GM21515 (cell line): ENCODE measurements around the gene SEC61A1.

Experiments
- ATAC-seq: cut with Tn5 transposase; IDR thresholded peaks from one replicate; pipeline ENCODE4 v1.9.1; 2021; ENCODE audit not compliant: unreplicated experiment

Gene SEC61A1

GRCh38 chr3:128056258-128056657 lies 4.0 kb downstream of the SEC61A1 start:
- ATAC-seq = no peak

GRCh38 chr3:128060473-128061381 lies 8.5 kb downstream of the SEC61A1 start:
- ATAC-seq = no peak

DNA sequence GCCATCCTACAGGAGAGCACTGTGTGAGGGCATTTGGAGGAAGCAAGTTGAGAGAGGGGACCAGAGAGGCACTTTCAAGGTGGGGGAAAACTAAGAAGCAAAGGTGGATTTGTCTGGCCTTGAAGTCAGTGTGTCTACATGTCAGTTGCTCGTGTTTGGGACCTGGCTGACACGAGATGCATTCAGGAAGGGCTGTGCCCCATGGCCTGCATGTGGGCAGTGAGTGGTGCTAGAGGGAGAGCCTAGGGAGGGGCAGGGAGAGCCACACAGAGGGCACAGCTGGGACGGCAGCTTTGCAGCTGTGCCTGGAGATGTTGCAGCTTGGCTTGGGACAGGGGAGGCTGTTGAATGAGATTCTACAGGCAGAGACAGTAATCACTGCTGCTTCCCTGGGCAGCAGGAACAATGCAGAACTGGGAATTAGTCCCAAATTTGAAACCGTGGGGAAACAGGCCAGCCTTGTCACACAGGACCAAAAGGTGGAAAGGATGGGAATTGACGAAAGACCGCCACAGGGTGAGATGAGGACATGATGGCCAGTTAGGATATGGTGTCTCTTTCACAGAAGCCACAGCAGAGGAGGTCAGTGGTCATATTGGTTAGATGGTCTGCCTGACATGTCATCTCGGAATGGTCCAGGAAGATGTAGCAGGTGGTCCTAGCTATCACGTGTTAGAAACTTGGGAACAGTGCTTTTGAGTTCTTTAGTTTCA lies 10.0 kb downstream of the SEC61A1 start:
- no peak for ATAC-seq

DNA sequence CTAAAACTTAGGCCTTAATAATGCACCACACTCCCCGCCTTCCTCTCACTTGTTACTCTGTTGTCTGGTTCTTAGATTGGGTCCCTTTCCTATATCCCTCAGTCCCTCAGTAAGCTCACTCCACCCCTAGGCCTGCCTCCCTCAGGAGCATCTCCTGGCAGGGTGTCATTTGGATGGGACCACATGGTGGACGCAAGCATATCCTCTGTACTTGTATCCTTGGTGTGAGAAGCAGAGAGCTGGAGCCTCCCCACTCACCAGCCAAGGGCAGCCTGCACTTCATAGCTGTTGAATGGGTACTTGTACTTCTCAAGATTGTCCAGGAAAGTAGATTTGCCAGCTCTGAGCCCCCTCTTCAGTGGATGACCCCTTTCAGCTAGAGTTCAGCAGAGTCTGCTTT lies 11.6 kb downstream of the SEC61A1 start:
- ATAC-seq = no peak

GRCh38 chr3:128064962-128065361 lies 12.7 kb downstream of the SEC61A1 start:
- no peak for ATAC-seq

- ATAC-seq = no peak
Measured at GRCh38 chr3:128066114-128066513, 13.9 kb downstream of the SEC61A1 start.

- no peak for ATAC-seq
Measured at GRCh38 chr3:128066676-128067075, 14.4 kb downstream of the SEC61A1 start.

GRCh38 chr3:128067489-128067888 lies 15.3 kb downstream of the SEC61A1 start:
- ATAC-seq = no peak

DNA sequence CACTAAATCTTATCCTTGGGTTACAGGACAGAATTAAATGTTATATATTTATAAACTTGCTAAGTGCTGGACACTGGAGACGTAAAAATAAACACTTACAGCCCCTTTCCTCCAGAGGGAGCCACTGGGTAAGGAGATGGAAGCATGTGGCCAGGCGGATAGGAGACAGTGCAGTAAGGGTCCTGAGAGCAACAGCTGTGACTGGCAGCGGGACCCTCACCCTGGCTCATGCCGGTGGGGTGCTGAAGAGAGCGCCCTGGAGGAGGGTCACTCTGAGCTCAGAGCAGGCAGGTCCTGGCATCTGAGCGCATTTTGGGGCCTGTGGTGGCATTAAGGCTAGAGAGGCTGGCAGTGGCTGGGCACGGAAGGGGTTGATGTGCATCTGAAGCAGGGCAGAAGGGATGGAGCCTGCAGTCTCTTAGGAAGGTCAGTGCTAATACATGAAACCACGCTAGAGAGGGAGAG lies 16.0 kb downstream of the SEC61A1 start:
- ATAC-seq = no peak

GRCh38 chr3:128069271-128069670 lies 17.0 kb downstream of the SEC61A1 start:
- no peak for ATAC-seq

- ATAC-seq = no peak
Measured at GRCh38 chr3:128070898-128071591, 18.8 kb downstream of the SEC61A1 start.

- no peak for ATAC-seq
Measured at GRCh38 chr3:128071771-128072453, 19.7 kb downstream of the SEC61A1 start.

DNA sequence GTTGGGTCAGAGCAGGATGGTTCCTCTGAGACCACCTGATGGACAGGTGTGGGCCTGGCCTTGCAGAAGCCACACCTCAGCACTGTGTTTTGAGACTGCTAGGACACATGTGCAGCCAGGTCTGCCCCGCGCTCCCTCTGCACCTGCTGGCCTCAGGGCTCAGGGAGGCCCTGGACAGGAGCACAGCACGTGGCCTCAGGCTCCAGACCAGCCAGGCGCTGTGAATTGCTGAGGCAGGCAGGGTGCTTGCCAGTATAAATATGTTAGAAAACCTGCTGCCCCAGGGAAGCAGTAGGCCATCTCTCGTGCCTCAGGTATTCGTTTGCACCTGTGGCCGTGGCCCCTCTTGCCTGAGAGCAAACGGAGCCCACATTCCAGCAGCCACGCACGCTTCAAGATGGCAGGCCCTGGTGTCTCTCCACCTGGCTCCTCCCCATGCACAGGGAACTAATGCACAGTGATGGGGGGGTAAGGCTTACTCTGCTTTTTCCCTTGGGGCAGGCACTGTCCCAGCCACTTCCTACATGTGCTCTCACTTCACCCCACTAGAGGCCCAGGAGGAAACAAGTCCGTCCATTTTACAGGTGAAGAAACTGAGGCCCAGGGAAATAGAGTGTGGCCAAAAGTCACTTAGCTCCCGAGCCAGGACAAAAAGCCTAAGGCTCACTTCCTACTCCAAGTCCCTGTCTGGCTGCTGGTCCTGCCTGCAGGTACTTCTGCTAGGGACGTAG lies 20.4 kb downstream of the SEC61A1 start:
- no peak for ATAC-seq

GRCh38 chr3:128073185-128073725 lies 21.0 kb downstream of the SEC61A1 start:
- no peak for ATAC-seq

DNA sequence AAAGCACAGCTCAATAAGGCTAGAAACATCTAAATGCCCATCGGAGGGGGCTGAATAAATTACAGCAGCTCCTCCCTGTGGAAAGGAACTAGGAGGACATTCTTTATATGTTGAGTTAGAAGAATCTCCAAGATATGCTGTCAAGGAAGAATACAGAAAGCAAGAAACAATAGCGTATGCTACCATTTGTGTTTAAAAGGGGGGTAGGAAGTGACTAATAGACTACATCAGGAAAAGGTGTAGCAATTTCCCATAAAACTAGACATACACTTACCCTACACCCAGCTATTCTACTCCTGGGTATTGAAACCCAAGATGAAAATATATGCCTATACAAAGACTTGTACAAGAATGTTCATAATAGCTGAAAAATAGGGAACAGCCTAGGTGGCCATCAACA lies 21.6 kb downstream of the SEC61A1 start:
- no peak for ATAC-seq

- ATAC-seq = no peak
Measured at GRCh38 chr3:128074851-128075521, 22.7 kb downstream of the SEC61A1 start.

GRCh38 chr3:128075522-128076482 lies 23.6 kb downstream of the SEC61A1 start:
- peak; percentile 54 for ATAC-seq

DNA sequence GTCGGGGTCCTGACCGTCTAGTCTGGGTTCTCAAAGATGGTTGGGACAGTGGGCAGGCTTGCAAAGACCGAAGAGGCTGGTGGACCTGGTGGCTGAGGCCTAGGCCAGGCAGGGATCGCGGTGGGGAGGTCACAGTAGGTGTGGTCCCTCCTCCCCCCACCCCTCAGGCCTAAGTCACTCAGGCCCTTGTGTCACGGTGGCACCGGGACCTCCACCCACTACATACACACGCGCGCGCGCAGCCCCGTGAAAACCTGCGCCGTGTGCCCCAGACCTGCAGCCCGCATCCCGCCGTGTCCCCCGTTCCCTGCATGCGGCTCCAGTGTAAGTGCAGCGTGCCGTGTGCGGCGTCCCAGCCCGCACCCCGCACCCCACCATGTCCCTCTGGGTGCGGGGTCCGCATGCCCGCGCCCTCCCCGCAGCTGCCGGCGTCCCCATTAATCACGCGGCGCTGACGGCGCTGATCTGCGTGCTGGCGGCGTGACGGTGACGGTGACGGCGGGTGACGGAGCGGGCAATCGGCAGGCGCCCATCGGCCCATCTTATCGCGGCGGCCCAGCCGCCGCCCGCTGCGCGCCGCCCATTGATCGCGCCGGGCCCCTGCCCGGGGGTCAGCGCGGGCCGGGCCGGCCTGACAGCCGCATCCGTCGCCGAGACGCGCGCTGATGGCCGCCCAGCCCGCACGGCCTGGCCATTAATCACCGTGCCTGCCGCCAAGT lies 24.4 kb downstream of the SEC61A1 start:
- ATAC-seq = no peak
